Cortex of kidney (tissue), 1 donor: ENCODE data around the gene CENPVL2.
"Not testable (repeated sequence)": the region's sequence is repeated elsewhere in the genome, so short reads cannot be mapped to it uniquely, and the experiment has no call there.

Source experiments
- DNase-seq: peaks from one replicate; lab custom pipeline; 2025; lab: John Stamatoyannopoulos, UW

The CENPVL2 gene

GRCh38 chrX:51682720-51683062, at the start of gene CENPVL2:
CENPVL2 (minus strand) TSS chrX:51682831; CDS start chrX:51682831, 0 bp downstream.
- not testable (repeated sequence) for DNase-seq

- no peak for DNase-seq
Measured at GRCh38 chrX:51728202-51728601, 45.6 kb upstream of the CENPVL2 start.

- DNase-seq = not testable (repeated sequence)
Measured at GRCh38 chrX:51712943-51713647, 30.5 kb upstream of the CENPVL2 start.

GRCh38 chrX:51710277-51711164, 27.9 kb upstream of the CENPVL2 start, which contains the start of gene CENPVL1:
CENPVL1 (plus strand) TSS chrX:51710512; CDS start chrX:51710512, 0 bp downstream.
- not testable (repeated sequence) for DNase-seq

GRCh38 chrX:51697397-51697796, 14.8 kb upstream of the CENPVL2 start:
- DNase-seq = no peak

GRCh38 chrX:51694254-51694653, 11.6 kb upstream of the CENPVL2 start:
- DNase-seq = no peak

GRCh38 chrX:51681808-51682719, 567 bp downstream of the CENPVL2 start:
- not testable (repeated sequence) for DNase-seq

GRCh38 chrX:51679689-51680433, 2.8 kb downstream of the CENPVL2 start:
- not testable (repeated sequence) for DNase-seq

- no peak for DNase-seq
Measured at GRCh38 chrX:51665981-51666380, 16.6 kb downstream of the CENPVL2 start.

GRCh38 chrX:51643377-51643776, 39.3 kb downstream of the CENPVL2 start:
- DNase-seq = no peak

GRCh38 chrX:51641421-51642021, 41.1 kb downstream of the CENPVL2 start:
- no peak for DNase-seq

GRCh38 chrX:51636511-51636910, 46.1 kb downstream of the CENPVL2 start:
- not testable (repeated sequence) for DNase-seq
